ENCODE data around the gene KIRREL3.

Gene KIRREL3

DNA sequence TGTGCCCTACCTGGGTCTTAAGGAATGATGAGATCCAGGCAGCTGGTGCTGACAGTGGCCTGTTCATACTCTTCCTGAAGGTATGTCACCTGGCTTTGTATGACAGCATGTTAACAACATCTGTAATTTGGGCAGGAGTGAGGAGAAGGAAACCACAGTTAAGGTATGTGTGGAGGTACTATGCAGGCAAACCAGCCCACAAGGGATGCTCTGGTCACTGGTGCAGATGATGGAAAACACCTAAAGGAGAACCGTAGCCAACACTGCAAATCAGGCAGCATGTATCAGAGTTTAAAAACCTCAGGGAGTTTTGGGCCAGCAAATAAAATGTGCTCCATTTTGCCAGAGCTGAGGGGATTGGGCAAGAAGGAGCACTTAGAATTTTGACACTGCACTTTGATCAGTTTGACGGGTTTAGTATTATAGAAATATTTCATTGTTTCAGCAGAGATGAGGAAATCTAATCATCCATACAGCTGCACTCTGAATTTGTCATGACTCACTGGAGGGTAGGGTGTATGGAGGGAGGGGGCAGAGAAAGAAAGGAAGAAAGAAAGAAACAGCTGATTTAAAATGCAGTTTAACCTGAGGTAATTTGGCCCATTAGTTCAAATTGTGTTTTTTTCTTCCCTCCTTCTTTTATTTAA is 260.9 kb downstream of the KIRREL3 start:
- no peak for DNase-seq (ENCODE audit: low read depth in 2 of 2)

DNA sequence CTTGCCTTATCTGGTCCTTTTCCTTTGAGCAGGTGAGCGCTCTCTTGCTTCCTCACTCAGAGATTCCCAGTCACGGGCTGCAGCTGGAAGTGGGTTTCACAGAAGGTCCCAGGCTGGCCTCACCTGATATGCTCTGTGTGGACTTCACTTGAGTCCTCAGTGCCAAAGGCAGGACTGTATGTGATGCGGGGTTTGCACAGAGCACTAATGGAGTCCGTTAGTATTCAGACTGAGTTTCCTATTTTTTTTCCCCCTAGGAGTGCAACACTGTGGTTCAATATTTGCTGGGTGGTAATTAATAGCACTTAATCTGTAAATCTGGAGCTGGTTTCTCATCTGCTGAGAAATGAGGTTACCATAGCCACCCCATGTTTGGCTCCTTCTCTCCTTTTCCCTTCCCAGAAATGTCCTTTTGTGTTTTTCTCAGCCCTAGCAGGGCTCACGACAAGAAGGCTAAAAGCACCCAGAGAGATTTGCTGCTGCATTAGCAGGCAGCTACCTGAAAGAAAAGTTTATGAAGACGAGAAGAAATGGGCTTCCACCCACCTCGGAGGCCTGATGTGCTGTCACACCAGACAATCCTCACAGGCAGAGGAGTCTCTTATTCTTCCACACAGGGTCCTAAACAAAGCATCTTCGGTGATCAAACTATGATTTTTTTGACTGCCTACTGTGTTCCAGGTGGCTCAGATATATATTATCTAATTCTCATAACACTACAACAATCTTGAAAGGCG is 262.1 kb downstream of the KIRREL3 start:
- DNase-seq (ENCODE audit: low read depth in 2 of 2) = no peak

DNA sequence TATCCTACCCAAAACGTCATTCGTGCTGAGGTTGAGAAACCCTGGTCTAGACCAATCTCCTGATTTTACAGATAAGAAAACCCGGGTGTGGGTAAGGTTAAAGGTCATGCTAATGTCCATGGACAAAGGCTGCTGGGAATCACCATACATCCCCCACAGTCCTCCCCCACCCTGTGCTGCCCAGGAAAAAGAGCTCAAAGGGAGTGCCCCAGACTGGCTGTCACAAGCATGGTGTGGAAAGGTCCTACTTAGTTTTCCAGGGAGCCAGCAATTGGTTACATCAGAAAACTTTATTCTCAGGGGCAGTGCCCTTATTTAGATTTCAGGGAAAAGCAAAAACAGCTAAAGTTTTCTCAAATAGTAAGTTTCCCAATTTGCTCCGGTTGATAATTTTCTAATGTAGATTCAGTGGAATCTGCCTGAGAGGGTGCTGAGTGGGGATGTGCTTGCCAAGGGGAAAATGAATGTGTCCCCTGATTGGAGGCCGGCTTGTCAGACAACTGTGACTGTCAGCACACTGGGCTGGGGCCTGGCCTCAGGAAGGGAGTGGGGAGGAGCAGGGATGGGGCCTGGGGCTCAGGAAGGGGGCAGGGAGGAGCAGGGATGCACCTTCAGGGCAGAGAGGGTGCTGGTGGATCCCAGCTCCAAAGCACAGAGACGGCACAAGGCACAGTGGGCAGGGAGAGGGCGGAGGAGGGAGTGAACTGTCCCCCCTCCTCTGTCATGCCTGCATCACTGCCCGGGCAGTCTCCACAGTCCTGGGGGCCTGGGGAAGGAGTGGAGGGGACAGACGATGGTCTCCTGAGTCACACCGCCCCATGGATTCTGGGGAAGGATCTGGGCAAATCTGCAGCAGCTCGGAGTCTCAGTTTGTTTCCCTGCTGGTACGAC is 263.6 kb downstream of the KIRREL3 start:
- DNase-seq (ENCODE audit: low read depth in 2 of 2) = no peak

DNA sequence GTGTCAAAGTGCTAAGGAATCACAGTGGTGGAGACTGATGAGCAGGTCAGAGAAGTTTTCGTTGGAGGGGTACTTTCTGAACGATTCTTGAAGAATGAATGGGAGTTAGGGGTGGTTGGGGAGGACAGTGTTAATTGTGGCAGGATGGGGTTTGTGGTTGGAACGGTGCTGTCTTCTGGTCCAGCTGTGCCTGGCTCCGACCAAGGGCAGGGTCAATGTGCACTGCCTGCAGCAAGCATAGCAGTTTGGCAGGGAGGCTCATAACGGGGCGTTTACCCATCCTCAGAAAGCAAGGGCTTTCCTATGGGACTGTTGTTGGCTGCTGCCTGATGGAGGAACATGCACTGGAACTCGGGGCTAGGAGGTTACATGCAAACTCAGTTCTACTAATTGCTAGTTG is 265.8 kb downstream of the KIRREL3 start:
- DNase-seq (ENCODE audit: low read depth in 2 of 2) = no peak

DNA sequence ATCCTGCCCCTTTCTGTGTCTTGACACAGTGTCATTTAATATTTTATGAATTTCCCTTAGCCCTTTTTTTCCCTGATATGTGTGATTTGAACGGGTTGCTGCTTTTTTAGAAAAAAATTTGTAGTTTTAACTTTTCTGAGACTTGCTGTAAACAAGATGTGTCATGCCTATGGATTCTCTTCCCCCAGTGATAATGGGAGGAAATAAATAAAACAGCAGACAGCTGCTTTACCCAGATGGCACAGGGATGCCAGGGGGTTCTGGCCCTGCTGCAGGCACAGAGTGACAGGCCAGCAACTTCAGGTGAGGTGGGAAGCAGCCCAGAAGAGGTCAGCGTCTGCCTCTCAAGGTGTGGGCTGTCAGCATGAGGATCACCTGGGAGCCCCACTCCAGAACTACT is 266.9 kb downstream of the KIRREL3 start:
- no peak for DNase-seq (ENCODE audit: low read depth in 2 of 2)

DNA sequence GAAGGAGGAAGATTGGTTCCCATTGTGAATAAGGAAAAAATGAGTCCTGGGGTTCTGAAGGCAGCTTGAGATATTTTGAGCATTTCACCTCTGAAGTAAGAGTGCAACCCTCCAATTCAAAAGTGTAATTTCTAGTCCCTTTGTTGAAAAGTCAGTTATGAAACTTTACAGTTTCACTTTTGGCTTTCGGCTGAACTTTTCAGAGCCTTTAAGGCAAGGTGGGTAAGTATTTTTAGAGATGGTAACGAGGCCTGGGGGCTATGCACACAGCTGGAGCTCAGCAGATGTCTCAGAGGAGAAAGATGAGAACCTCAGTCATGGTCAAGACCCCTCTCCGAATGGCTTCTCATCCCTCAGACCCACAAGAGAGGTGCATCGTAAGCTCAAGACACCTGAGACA is 267.6 kb downstream of the KIRREL3 start:
- DNase-seq (ENCODE audit: low read depth in 2 of 2) = no peak

DNA sequence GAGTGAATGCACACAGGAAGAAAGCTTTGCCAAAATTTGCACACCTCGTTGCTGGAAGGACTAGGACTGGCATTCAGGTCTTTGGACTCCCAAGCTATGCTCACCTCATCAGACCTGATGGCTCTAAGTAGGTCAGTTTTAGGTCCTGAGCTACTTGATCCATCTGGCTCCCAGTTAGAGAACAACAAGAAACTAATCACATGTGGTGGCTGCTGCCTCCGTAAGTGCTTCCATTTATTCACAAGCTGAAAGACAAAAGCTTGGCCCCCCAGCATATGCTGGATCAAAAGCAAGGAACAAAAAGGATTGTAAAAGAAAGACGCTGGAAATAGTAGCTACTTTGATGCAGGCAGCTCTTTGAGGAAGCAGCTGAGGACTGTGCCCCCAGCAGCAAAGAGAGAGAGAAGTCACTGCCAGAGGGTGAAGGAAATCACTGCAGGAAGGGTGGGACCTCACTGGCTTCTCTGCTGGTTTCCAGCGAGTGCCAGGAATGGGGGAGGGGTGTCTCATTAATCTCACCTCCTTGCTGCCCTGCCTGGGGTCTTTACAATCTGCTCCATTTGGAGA is 268.9 kb downstream of the KIRREL3 start:
- no peak for DNase-seq (ENCODE audit: low read depth in 2 of 2)

DNA sequence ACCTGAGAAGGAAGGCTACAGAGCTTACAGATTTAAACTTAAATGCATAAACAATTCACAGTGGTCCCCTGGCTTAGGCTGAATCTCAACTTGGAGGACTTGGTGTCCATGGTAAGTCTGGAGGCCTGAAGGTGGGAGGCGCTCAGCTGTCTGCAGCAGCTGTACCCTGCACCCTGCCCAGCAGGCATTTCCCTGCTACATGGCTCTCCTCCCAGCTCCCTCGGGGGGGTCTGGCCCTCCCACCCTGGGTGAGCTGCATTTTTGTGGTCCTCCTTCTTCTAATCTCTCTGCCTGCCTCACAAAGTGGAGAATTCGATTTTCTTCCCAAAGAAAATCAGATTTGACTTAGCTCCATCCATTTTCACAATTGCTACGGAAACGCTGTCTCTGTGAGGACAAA is 273.2 kb downstream of the KIRREL3 start:
- no peak for DNase-seq (ENCODE audit: low read depth in 2 of 2)

DNA sequence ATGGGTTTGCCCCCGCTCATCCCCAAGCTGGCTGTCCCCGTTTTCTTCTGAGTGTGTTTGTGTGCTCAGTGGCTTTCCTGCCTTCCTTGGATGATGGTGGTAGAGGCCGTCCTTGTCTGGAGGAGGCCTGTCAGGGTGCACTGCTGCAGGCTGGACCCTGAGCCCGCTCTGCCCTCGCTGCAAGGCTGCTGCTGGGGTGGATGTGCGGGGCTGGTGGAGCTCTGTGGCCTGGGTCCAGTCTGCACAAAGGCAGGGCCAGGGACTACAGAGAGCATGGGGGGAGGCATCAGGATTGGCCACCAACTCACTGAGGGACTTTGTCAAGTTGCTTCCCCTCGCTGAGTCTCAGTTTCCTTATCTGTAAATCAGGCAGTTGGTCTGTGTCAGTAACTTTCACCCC is 275.0 kb downstream of the KIRREL3 start:
- no peak for DNase-seq (ENCODE audit: low read depth in 2 of 2)

DNA sequence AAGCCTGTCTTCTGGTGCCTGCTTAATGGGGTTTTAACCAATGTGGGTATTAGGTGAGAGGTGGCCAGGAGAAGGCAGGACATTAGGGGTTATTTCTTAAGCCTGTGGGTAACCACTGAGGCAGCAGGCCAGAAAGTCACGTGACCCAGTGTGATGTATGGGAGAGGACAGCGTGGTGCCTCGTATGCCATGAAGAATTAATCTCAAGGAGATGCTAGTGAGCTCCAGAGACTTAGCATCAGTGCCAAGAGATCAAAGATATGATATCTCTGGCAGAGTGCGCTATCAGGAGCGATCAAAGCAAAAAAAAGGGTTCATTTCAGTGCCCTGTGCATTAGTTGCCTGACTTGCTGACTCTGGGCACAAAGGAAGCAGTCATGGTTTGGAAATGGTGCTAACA is 275.5 kb downstream of the KIRREL3 start:
- DNase-seq (ENCODE audit: low read depth in 2 of 2) = no peak

DNA sequence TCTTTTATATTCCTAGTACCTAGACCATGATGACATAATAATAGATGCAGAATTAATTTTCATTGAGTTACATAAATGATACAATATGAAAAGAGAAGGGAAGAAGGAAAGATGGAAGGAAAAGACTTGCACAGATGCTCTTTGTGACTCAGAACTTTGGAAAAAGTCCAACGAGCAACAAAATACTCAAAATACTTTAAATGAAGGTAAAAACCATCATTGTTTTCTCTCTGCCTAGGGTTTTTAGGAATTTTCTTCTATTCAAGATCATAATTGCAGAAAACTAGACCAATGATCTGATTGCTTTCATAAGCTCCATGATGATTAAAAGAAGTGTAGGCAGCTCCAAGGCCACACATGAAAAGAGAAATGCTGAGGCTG is 276.9 kb downstream of the KIRREL3 start:
- no peak for DNase-seq (ENCODE audit: low read depth in 2 of 2)

DNA sequence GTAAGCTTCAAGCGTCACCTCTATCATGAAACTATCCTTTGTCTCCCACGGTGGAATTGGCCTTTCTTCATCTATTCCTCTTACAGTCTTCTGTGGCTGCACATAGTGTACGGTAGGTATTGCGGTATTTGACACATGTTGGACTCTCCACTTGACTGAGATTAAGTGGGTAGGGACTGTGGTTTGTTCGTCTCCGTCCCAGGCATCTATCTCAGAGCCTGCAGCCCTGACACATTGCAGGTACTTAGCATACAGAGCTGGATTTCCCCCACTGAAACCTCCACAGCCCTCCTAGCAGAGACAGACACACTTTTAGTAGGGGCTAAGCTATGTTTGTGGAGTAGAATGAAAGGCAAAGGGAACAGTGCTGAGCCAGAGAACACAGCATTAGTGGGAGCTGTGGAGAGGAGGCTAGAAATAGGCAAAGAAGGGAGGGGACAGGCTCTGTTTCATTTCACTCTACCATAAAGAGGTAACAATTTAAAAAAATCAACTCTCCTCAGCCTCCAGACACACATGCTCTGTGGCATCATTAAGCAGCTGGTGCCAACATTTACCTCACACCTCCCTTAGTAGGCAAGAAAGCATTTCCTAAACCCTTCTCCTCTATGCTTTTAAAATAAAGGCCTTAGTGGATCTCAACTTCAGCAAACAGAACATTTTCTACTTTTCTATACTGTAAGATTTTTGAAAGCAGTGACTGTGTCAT is 277.5 kb downstream of the KIRREL3 start:
- no peak for DNase-seq (ENCODE audit: low read depth in 2 of 2)

DNA sequence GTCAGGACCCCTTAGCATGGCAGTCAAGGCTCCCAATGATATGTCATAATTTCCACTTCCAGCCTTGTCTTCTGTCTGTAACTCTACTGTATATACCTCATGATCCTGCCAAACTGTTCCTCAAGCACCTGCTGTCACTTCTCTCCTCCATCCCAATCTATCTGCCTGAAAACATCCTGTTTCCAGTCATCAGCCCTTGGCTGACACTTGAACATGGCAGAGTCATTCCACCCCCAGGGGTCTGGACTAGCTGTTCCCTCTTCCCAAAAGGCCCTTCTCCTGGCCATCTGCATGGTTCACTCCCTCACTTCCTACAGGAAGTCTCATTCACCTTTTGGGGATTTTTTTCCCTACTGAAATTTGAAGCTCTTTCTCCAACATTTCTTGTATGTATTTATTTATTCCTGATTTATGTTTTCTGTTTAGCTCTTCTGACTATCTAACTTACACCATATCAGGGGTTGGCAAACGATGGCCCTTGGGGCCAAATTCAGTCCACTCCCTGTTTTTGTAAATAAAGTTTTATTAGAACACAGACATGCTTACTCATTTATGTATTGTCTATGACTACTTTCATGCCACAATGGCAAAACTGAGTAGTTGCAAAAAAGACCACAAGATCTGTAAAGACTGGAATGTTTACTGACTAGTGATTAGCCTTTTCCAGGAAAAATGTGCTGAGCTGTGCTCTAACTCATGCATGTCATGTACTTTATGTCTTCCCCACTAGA is 278.4 kb downstream of the KIRREL3 start:
- DNase-seq (ENCODE audit: low read depth in 2 of 2) = no peak

DNA sequence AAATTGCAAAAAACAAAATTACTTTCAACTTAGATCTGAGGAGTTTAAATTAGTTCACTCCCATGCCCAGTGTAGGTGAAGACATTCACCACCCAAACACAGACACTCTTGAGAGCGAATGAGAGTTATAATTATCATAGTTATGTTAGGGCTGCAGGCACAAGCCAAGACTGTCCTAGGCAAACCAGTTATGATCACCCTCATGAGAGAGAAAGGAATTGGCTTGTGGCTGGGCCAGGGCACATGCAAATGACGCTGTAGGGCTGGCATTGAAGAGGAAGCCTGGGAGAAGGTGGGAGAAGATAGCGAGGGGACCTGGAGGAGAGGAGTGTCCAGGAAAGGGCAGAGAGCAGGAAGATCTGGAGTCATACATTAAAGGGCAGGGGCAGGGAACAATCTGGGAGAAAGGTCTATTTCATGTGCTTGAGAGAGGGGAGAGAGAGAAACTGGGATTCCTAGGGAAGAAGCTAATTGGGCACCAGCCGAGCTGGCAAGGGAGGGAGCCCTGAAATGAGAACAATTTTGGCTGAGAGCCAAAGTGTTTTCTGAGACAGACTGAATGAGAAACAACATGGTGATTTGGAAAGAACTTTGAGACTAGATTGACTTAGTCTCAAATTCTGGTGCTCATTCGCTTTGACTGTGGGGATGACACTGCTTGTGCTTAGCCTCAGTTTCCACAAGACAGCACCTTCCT is 279.9 kb downstream of the KIRREL3 start:
- no peak for DNase-seq (ENCODE audit: low read depth in 2 of 2)

DNA sequence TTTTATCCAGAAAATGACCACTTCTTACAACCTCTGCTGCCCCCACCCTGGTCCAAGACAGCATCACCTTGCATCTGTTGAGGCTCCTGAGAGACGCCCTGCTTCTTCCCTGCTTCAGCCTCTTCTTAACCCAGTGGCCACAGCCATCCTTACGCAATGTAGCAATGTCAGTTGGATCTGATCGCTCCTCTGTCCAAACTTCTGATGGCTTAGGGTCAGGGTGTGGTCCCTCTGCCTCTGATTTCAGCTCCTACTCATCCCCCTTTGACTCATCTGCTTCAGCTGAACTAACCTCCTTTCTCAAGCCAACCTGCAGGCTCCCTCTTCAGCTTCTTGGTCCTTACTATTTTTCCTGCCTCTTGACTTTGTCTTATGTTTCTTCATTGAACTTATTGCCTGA is 280.8 kb downstream of the KIRREL3 start:
- no peak for DNase-seq (ENCODE audit: low read depth in 2 of 2)

DNA sequence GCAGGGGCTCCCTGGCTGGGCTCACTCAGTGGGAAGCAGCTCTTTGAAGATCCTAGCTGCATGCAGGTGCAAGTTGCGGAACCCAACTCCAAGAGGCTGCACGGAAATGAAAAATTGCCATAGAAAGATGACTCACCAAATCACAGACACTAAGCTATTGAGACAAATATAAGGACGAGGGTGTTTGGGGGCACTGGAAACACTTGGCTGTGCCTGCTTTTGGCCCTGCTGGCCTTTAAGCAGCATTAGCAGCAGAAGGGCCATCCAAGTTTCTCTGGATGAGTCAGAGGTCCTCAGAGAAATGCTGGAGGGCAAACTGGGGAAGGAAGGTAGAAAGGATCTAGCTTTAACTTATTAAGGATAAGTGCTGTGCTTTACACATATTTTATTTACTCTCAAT is 282.3 kb downstream of the KIRREL3 start:
- no peak for DNase-seq (ENCODE audit: low read depth in 2 of 2)

DNA sequence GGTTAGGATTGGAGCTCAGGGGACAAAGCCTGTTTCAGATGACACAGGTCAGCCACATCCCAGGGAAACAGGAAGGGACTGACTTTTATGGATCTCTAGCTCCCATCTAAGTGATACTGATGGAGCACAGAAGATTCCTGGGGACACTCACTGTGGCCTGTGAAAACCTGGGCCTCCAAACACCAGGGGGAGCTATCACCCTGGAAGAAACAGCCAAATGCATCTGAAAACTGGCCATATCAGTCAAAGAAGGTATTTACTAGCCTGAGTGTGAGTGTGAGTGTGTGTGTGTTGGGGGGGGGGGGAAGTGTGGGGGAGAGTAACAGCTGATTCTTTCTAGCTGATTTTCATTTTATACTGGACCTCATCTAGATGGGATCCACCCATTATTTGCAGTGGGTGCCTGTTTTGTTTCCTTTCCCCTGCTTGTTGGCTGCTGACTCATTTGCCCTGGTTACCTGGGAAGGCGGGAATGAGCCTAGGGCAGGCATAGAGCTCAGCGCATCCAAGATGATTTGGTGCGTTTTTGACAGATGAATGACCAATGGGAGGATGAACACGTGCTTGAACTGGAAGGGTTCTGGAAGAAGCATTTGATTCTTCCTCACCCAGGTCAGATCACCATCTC is 284.0 kb downstream of the KIRREL3 start:
- no peak for DNase-seq (ENCODE audit: low read depth in 2 of 2)

DNA sequence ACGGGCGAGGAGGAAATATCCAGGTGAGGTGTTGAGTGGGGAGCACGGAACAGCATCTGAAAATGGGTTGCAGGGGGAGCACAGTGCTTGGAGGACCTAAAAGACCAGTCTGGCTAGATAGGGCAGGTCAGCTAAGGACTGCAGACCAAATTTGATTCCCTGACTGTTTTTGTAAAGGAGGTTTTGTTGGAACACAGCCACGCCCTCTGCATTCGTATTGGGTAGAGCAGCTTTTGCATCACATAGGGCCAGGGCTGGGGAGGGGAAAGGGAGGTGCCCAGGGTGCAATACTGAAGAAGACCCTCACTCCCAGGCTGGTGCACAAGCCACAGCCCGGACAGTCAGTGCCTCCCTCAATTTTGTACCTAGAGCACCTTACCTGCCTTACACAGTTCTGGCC is 286.8 kb downstream of the KIRREL3 start:
- DNase-seq (ENCODE audit: low read depth in 2 of 2) = no peak

DNA sequence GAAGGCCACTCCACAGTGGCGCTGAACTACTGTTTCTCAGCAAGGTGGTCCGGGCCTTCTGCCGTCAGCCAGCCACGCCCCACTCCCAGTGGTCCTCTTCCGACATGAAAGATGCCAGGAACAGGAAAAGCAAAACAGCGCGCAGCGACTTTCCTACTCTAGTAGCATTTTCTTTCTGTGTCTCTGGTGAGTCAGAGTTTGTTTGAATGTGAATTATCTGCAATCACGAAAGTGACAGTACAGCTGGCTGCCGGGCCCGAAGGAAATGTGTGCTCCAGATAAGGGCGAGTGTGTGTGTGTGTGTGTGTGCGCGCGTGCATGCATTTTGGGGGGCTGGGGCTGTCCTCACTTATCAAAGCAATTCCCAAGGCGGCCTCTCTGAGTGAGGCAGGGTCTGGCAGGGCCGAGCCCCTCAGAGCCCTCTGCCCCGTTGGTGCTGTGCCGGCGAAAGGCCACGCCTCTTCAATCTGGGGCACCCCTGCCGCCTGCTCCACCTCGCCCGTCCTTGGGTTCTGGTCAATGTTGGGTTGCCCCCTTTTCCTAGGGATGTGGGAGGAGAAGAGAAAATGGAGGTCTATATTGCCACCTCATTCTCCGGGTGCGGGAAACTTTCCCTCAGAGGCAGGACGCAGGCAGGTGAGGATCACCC is 288.5 kb downstream of the KIRREL3 start:
- no peak for DNase-seq (ENCODE audit: low read depth in 2 of 2)

All from stimulated activated CD8-positive, alpha-beta memory T cell treated with anti-CD3 and anti-CD28 coated beads, Interleukin-15, amount 100 ng/mL, for 4 hours (primary cell).